ENCODE measurements around the gene CADM3. TPM values are rescaled to one million over a fixed set of nuclear protein-coding genes. Genes with fewer than 3 reads are reported as not detected.

Gene CADM3
- total RNA-seq, 1 donor from 2014 or later: 3.1 TPM

GRCh38 chr1:159190441-159190840 is 19.0 kb downstream of the CADM3 start:
- Mint-ChIP-seq H3K27ac (no peak overlapping the region), H3K9me3 (no peaks in the 10 kb centered on the region), H3K27me3 (ENCODE audit: low read depth) (peaks cover 65% of the 10 kb centered on the region), H3K4me1 (peaks cover 14% of the 10 kb centered on the region), H3K4me3 (no peak overlapping the region), H3K36me3 (no peaks in the 10 kb centered on the region)
- no peak for DNase-seq (ENCODE audit: low spot score in 2 of 2, unreplicated experiment in 2 of 2)
- TF ChIP-seq CTCF (IDR thresholded peaks at IDR 0.05; ENCODE audit: unreplicated experiment): no peak

- H3K27ac Mint-ChIP-seq: no peak overlapping the region
- DNase-seq (ENCODE audit: low spot score in 2 of 2, unreplicated experiment in 2 of 2): no peak
- TF ChIP-seq CTCF (IDR thresholded peaks at IDR 0.05; ENCODE audit: unreplicated experiment): no peak
- peaks cover 6% of the 10 kb centered on the region for H3K4me1 Mint-ChIP-seq
- no peak overlapping the region for H3K4me3 Mint-ChIP-seq
- no peaks in the 10 kb centered on the region for H3K36me3 Mint-ChIP-seq
- no peaks in the 10 kb centered on the region for H3K9me3 Mint-ChIP-seq
- peaks cover 27% of the 10 kb centered on the region for H3K27me3 Mint-ChIP-seq (ENCODE audit: low read depth)
These were observed 25.1 kb downstream of the CADM3 start for GRCh38 chr1:159196543-159196942.

- H3K4me3 Mint-ChIP-seq: no peak overlapping the region
- H3K4me1 Mint-ChIP-seq: peaks cover 9% of the 10 kb centered on the region
- no peaks in the 10 kb centered on the region for H3K36me3 Mint-ChIP-seq
- TF ChIP-seq CTCF (IDR thresholded peaks at IDR 0.05; ENCODE audit: unreplicated experiment): peak; percentile 94
- peak; percentile 47 to 81 for DNase-seq (ENCODE audit: low spot score in 2 of 2, unreplicated experiment in 2 of 2)
- no peaks in the 10 kb centered on the region for H3K9me3 Mint-ChIP-seq
- H3K27ac Mint-ChIP-seq: no peak overlapping the region
- peaks cover 24% of the 10 kb centered on the region for H3K27me3 Mint-ChIP-seq (ENCODE audit: low read depth)
These were observed 26.4 kb downstream of the CADM3 start for GRCh38 chr1:159197561-159198557.

- H3K36me3 Mint-ChIP-seq: no peaks in the 10 kb centered on the region
- no peak overlapping the region for H3K4me3 Mint-ChIP-seq
- TF ChIP-seq CTCF (IDR thresholded peaks at IDR 0.05; ENCODE audit: unreplicated experiment): no peak
- peaks cover 15% of the 10 kb centered on the region for H3K4me1 Mint-ChIP-seq
- peaks cover 44% of the 10 kb centered on the region for H3K27me3 Mint-ChIP-seq (ENCODE audit: low read depth)
- H3K27ac Mint-ChIP-seq: no peak overlapping the region
- no peak for DNase-seq (ENCODE audit: low spot score in 2 of 2, unreplicated experiment in 2 of 2)
- H3K9me3 Mint-ChIP-seq: no peaks in the 10 kb centered on the region
These were observed 28.5 kb downstream of the CADM3 start for GRCh38 chr1:159199901-159200300.

GRCh38 chr1:159200769-159201168 is 29.4 kb downstream of the CADM3 start:
- no peak for TF ChIP-seq CTCF (IDR thresholded peaks at IDR 0.05; ENCODE audit: unreplicated experiment)
- DNase-seq (ENCODE audit: low spot score in 2 of 2, unreplicated experiment in 2 of 2): no peak
- Mint-ChIP-seq H3K27ac (no peak overlapping the region), H3K27me3 (ENCODE audit: low read depth) (peaks cover 52% of the 10 kb centered on the region), H3K4me1 (peaks cover 15% of the 10 kb centered on the region), H3K36me3 (no peaks in the 10 kb centered on the region), H3K4me3 (no peak overlapping the region), H3K9me3 (no peaks in the 10 kb centered on the region)
